Activated naive CD4-positive, alpha-beta T cell treated with anti-CD3 and anti-CD28 coated beads, Interleukin-2, amount 50 U/mL, for 24 hours (primary cell): ENCODE results near the gene ZRSR2.
"Not testable (repeated sequence)": the region's sequence is repeated elsewhere in the genome, so short reads cannot be mapped to it uniquely, and the experiment has no call there.

Experiments used
- H3K27ac Mint-ChIP-seq: one replicate; pipeline ENCODE4 v1.8.0; 2021; ENCODE audit warnings: mild to moderate bottlenecking, mixed read lengths
- H3K27me3 Mint-ChIP-seq: one replicate; pipeline ENCODE4 v1.8.0; 2021; ENCODE audit warnings: mixed read lengths
- H3K36me3 Mint-ChIP-seq: one replicate; pipeline ENCODE4 v1.8.0; 2021; ENCODE audit warnings: mixed read lengths
- H3K4me1 Mint-ChIP-seq: one replicate; pipeline ENCODE4 v1.8.0; 2021; ENCODE audit warnings: mixed read lengths
- H3K4me3 Mint-ChIP-seq: one replicate; pipeline ENCODE4 v1.8.0; 2021; ENCODE audit warnings: mild to moderate bottlenecking, mixed read lengths
- H3K9me3 Mint-ChIP-seq: one replicate; pipeline ENCODE4 v1.8.0; 2021; ENCODE audit warnings: mixed read lengths

ZRSR2 gene

GRCh38 chrX:15820106-15821073 is 30.1 kb downstream of the ZRSR2 start:
- peak overlapping the region; percentile 71 for H3K27ac Mint-ChIP-seq
- H3K36me3 Mint-ChIP-seq = peaks cover 8% of the 10 kb centered on the region
- H3K27me3 Mint-ChIP-seq = no peaks in the 10 kb centered on the region
- no peak overlapping the region for H3K4me3 Mint-ChIP-seq
- peaks cover 26% of the 10 kb centered on the region for H3K4me1 Mint-ChIP-seq
- H3K9me3 Mint-ChIP-seq = no peaks in the 10 kb centered on the region

GRCh38 chrX:15822922-15823321 is 32.6 kb downstream of the ZRSR2 start:
- no peaks in the 10 kb centered on the region for H3K27me3 Mint-ChIP-seq
- H3K4me1 Mint-ChIP-seq = peaks cover 8% of the 10 kb centered on the region
- no peaks in the 10 kb centered on the region for H3K9me3 Mint-ChIP-seq
- peak overlapping the region; percentile 66 for H3K27ac Mint-ChIP-seq
- no peak overlapping the region for H3K4me3 Mint-ChIP-seq
- H3K36me3 Mint-ChIP-seq = peaks cover 8% of the 10 kb centered on the region

GRCh38 chrX:15825936-15826335 is 35.7 kb downstream of the ZRSR2 start:
- Mint-ChIP-seq H3K9me3 (no peaks in the 10 kb centered on the region), H3K4me3 (no peak overlapping the region), H3K4me1 (no peaks in the 10 kb centered on the region), H3K27ac (no peak overlapping the region), H3K27me3 (no peaks in the 10 kb centered on the region), H3K36me3 (peaks cover 3% of the 10 kb centered on the region)

- no peaks in the 10 kb centered on the region for H3K36me3 Mint-ChIP-seq
- no peaks in the 10 kb centered on the region for H3K27me3 Mint-ChIP-seq
- H3K9me3 Mint-ChIP-seq = no peaks in the 10 kb centered on the region
- no peak overlapping the region for H3K4me3 Mint-ChIP-seq
- peaks cover 3% of the 10 kb centered on the region for H3K4me1 Mint-ChIP-seq
- H3K27ac Mint-ChIP-seq = no peak overlapping the region
These were observed 38.9 kb downstream of the ZRSR2 start for GRCh38 chrX:15829217-15829616.

GRCh38 chrX:15831347-15831746 is 41.1 kb downstream of the ZRSR2 start:
- not testable (repeated sequence) for H3K4me3 Mint-ChIP-seq, H3K27ac Mint-ChIP-seq, H3K36me3 Mint-ChIP-seq, H3K27me3 Mint-ChIP-seq, H3K9me3 Mint-ChIP-seq, H3K4me1 Mint-ChIP-seq

- Mint-ChIP-seq H3K36me3 (no peaks in the 10 kb centered on the region), H3K27me3 (no peaks in the 10 kb centered on the region), H3K9me3 (no peaks in the 10 kb centered on the region), H3K4me1 (peaks cover 3% of the 10 kb centered on the region), H3K27ac (no peak overlapping the region), H3K4me3 (no peak overlapping the region)
These were observed 43.8 kb downstream of the ZRSR2 start for GRCh38 chrX:15834053-15834452.

GRCh38 chrX:15834827-15835595 is 44.7 kb downstream of the ZRSR2 start:
- Mint-ChIP-seq H3K4me3 (no peak overlapping the region), H3K27ac (no peak overlapping the region), H3K9me3 (no peaks in the 10 kb centered on the region)

GRCh38 chrX:15838017-15838416 is 47.7 kb downstream of the ZRSR2 start:
- Mint-ChIP-seq H3K27me3 (no peaks in the 10 kb centered on the region), H3K27ac (no peak overlapping the region), H3K4me3 (no peak overlapping the region), H3K36me3 (no peaks in the 10 kb centered on the region), H3K9me3 (no peaks in the 10 kb centered on the region), H3K4me1 (peaks cover 3% of the 10 kb centered on the region)

More at GRCh38 chrX:15834827-15835595, 44.7 kb downstream of the ZRSR2 start:
- Mint-ChIP-seq H3K36me3 (no peaks in the 10 kb centered on the region), H3K27me3 (no peaks in the 10 kb centered on the region), H3K4me1 (peaks cover 3% of the 10 kb centered on the region)

GRCh38 chrX:15841853-15842516 is 51.7 kb downstream of the ZRSR2 start:
- no peak overlapping the region for H3K4me3 Mint-ChIP-seq
- no peaks in the 10 kb centered on the region for H3K27me3 Mint-ChIP-seq
- peaks cover 2% of the 10 kb centered on the region for H3K36me3 Mint-ChIP-seq
- H3K9me3 Mint-ChIP-seq = no peaks in the 10 kb centered on the region
- no peak overlapping the region for H3K27ac Mint-ChIP-seq
- no peaks in the 10 kb centered on the region for H3K4me1 Mint-ChIP-seq

GRCh38 chrX:15843960-15844359 is 53.7 kb downstream of the ZRSR2 start:
- no peaks in the 10 kb centered on the region for H3K9me3 Mint-ChIP-seq
- no peaks in the 10 kb centered on the region for H3K27me3 Mint-ChIP-seq
- peak overlapping the region; percentile 23 for H3K27ac Mint-ChIP-seq
- peaks cover 6% of the 10 kb centered on the region for H3K4me1 Mint-ChIP-seq
- H3K36me3 Mint-ChIP-seq = peaks cover 2% of the 10 kb centered on the region
- H3K4me3 Mint-ChIP-seq = no peak overlapping the region

- no peaks in the 10 kb centered on the region for H3K9me3 Mint-ChIP-seq
- no peak overlapping the region for H3K27ac Mint-ChIP-seq
- peaks cover 2% of the 10 kb centered on the region for H3K36me3 Mint-ChIP-seq
- H3K4me1 Mint-ChIP-seq = peaks cover 37% of the 10 kb centered on the region
- H3K27me3 Mint-ChIP-seq = no peaks in the 10 kb centered on the region
- H3K4me3 Mint-ChIP-seq = no peak overlapping the region
These were observed 58.3 kb downstream of the ZRSR2 start for GRCh38 chrX:15848576-15848975.

GRCh38 chrX:15849555-15849954 is 59.3 kb downstream of the ZRSR2 start:
- Mint-ChIP-seq H3K27ac (no peak overlapping the region), H3K36me3 (peaks cover 2% of the 10 kb centered on the region), H3K4me3 (no peak overlapping the region), H3K4me1 (peaks cover 37% of the 10 kb centered on the region), H3K27me3 (no peaks in the 10 kb centered on the region), H3K9me3 (no peaks in the 10 kb centered on the region)

GRCh38 chrX:15853586-15854079 is 63.3 kb downstream of the ZRSR2 start:
- H3K27ac Mint-ChIP-seq = no peak overlapping the region
- H3K27me3 Mint-ChIP-seq = no peaks in the 10 kb centered on the region
- no peaks in the 10 kb centered on the region for H3K36me3 Mint-ChIP-seq
- H3K9me3 Mint-ChIP-seq = no peaks in the 10 kb centered on the region
- H3K4me3 Mint-ChIP-seq = peak overlapping the region; percentile 82
- peaks cover 31% of the 10 kb centered on the region for H3K4me1 Mint-ChIP-seq

- Mint-ChIP-seq H3K9me3 (no peaks in the 10 kb centered on the region), H3K36me3 (no peaks in the 10 kb centered on the region), H3K4me1 (peaks cover 31% of the 10 kb centered on the region), H3K27me3 (no peaks in the 10 kb centered on the region), H3K27ac (no peak overlapping the region), H3K4me3 (peak overlapping the region; percentile 82)
These were observed 63.9 kb downstream of the ZRSR2 start for GRCh38 chrX:15854080-15854655.
